ENCODE measurements around the gene TMEM209.

DNA sequence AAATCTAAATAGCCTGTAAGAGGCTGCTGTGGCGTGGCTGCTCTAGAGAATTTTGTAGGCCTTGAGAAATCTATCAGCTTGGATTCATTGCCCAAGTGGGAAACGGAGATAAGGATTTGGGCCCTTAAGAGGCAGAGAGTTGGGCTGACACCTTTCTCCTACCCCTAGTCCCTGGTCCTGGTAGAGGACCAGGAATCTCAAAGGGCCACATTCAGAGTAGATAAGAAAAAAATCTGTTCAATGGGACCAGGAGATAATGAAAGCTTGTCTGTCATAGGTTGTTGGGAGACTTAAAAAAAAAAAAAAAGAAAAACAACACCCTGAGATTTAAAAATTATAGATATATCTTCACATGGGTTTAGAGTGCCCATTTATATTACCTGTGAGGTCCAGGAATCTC, 17.8 kb downstream of the TMEM209 start:
- TF ChIP-seq, protein P1, sequence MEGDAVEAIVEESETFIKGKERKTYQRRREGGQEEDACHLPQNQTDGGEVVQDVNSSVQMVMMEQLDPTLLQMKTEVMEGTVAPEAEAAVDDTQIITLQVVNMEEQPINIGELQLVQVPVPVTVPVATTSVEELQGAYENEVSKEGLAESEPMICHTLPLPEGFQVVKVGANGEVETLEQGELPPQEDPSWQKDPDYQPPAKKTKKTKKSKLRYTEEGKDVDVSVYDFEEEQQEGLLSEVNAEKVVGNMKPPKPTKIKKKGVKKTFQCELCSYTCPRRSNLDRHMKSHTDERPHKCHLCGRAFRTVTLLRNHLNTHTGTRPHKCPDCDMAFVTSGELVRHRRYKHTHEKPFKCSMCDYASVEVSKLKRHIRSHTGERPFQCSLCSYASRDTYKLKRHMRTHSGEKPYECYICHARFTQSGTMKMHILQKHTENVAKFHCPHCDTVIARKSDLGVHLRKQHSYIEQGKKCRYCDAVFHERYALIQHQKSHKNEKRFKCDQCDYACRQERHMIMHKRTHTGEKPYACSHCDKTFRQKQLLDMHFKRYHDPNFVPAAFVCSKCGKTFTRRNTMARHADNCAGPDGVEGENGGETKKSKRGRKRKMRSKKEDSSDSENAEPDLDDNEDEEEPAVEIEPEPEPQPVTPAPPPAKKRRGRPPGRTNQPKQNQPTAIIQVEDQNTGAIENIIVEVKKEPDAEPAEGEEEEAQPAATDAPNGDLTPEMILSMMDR (IDR thresholded peaks at IDR 0.05): no peak
- TF ChIP-seq POLR2A (IDR thresholded peaks at IDR 0.05): no peak
